BJ (cell line): ENCODE measurements around the gene ZER1. TPM values are rescaled to one million over a fixed set of nuclear protein-coding genes. Genes with fewer than 3 reads are reported as not detected.
"Not testable (repeated sequence)": the region's sequence is repeated elsewhere in the genome, so short reads cannot be mapped to it uniquely, and the experiment has no call there.

Experiments
- CTCF ChIA-PET: fragments of 350-600 bp; formaldehyde crosslinking; extraction: SDS; loops from one replicate; lab custom pipeline; 2021; ENCODE audit warnings: antibody characterized with exemption, inconsistent platforms; lab: Yijun Ruan, JAX
- POLR2A ChIA-PET: fragments of 300-600 bp; sonication (Branson Sonifier 250); formaldehyde crosslinking; extraction: SDS; loops from one replicate; lab custom pipeline; 2021; ENCODE audit warnings: antibody characterized with exemption; lab: Charles Lee
- DNase-seq: peaks from one replicate; pipeline ENCODE4 v3.0.0-alpha.2; 2011; ENCODE audit warnings: low read depth
- H3K27me3 ChIP-seq: 2 replicates; pipeline ENCODE4 v1.6.0; 2011; ENCODE audit warnings: low read length; ENCODE audit not compliant: control insufficient read depth, insufficient read depth
- H3K36me3 ChIP-seq: 2 replicates; pipeline ENCODE4 v1.5.1; 2011; ENCODE audit warnings: low read length; ENCODE audit not compliant: control insufficient read depth, insufficient read depth
- H3K4me3 ChIP-seq: 2 replicates; pipeline ENCODE4 v1.5.1; 2011; ENCODE audit warnings: low read depth, mild to moderate bottlenecking, control low read depth, low read length
- polyA plus RNA-seq: library from polyadenylated mRNA; depleted of rRNA; stranded (reverse); fragments of >200 nt; gene quantifications from 2 replicates; pipeline ENCODE4 v1.2.3, GENCODE V29; 2011
- TF ChIP-seq, protein P1 (sequence below): IDR thresholded peaks from 2 replicates; pipeline ENCODE4 v1.5.1; 2011; ENCODE audit warnings: low read depth, mild to moderate bottlenecking, control low read depth, inconsistent platforms, low read length, moderate library complexity; ENCODE audit not compliant: insufficient read depth

ZER1 gene
- polyA plus RNA-seq, 1 experiment = 64.5 TPM

DNA sequence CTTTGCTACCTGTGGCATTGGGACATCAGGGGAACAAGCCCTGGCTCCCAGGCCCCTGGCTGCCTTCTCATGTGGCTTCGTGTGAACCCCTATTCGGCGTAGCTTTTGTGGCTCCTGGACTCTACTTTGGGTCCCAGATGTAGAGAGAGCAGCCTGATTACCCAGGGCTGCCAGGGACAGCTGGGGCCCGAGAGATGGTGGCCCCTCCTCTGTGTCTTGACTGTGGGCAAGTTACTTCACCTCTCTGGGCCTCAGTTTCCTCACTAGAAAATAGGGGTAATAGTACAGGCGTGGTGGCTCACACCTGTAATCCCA is 67.4 kb downstream of the ZER1 start:
- no peaks in the 10 kb centered on the region for H3K36me3 ChIP-seq
- CTCF ChIA-PET = interaction anchor here (1.0 to 1.7 kb wide), 3 partner anchors 10 to 69 kb away, joined by 3 read pairs; no protein-coding TSS in a partner anchor
- DNase-seq = no peak
- H3K27me3 ChIP-seq = no peaks in the 10 kb centered on the region
- POLR2A ChIA-PET = no interaction called here
- no peak overlapping the region for H3K4me3 ChIP-seq
- TF ChIP-seq, protein P1, sequence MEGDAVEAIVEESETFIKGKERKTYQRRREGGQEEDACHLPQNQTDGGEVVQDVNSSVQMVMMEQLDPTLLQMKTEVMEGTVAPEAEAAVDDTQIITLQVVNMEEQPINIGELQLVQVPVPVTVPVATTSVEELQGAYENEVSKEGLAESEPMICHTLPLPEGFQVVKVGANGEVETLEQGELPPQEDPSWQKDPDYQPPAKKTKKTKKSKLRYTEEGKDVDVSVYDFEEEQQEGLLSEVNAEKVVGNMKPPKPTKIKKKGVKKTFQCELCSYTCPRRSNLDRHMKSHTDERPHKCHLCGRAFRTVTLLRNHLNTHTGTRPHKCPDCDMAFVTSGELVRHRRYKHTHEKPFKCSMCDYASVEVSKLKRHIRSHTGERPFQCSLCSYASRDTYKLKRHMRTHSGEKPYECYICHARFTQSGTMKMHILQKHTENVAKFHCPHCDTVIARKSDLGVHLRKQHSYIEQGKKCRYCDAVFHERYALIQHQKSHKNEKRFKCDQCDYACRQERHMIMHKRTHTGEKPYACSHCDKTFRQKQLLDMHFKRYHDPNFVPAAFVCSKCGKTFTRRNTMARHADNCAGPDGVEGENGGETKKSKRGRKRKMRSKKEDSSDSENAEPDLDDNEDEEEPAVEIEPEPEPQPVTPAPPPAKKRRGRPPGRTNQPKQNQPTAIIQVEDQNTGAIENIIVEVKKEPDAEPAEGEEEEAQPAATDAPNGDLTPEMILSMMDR = no peak

DNA sequence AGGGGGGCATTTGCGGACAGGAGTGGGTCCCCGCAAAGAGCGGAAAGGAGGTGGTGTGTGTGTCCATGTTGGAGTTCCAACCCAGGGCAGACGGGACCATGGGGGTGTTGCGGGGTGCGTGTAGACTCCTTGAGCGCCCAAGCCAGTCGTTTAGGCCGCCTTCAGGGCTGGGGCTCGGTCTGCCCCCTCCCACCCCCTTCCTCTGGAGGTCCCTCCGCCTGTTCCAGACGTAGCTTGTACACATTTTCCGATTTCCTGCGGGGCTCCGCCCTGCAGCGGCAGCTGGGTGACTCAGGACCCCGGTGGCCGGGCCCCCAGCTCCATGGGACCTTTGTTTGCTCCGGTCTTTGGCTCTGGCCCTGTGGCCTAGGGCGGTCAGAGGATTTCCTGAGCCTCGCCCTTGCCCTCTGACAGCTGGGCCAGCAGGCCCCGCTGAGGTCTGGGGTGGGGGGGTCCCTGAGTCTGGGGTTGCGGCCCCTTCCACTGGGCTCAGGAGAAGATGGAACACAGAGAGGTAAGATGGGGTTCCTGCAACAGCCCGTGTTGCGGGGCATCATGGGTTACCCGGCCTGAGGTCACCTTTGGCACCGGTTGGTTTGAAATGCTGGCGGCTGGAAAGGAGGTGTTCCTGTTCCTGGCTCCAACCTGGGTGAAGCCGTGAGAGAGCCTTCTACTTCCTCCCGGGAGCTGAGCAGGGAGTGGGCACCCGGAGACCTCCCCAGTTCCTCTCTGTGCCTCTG is 67.9 kb downstream of the ZER1 start:
- no peak for DNase-seq
- no peaks in the 10 kb centered on the region for H3K36me3 ChIP-seq
- TF ChIP-seq, protein P1 = no peak
- ChIA-PET POLR2A (no interaction called here), CTCF (interaction anchor here (1.0 to 1.7 kb wide), 3 partner anchors 10 to 68 kb away, joined by 3 read pairs; no protein-coding TSS in a partner anchor)
- no peaks in the 10 kb centered on the region for H3K27me3 ChIP-seq
- H3K4me3 ChIP-seq = peak overlapping the region; percentile 75

DNA sequence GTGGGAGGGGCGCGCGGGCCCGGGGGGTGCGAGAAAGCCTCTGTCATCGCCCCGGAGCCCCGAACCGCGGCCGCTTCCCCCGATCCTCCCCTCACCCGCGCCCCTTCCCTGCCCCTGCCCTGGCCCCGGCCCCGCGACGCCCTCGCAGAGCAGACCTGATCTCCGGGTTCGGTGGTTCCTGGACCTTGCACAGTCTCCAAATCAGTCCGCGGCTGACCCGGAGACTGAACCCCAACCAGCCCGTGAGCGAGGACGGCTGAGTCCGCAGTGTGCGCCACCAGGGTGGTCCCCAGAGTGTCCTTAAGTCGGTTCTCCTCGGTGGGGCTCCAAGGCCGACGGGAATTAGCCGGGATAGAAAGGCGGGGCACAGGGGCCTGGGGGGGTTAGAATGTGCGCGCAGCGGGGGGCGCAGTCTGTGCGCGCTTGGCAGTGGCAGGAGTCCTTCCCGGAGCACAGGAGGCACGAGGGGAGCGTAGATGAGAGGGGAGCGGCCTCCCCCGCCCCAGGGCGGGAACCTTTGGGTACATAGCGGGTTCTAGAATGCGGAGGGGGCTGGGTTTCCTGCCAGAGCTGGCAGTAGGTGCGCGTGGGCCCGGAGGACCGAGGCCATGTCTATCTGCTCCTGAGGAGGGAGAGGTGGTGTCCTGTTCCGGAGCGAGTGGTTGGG is 68.6 kb downstream of the ZER1 start:
- TF ChIP-seq, protein P1 = no peak
- Histone ChIP-seq H3K4me3 (peak overlapping the region; percentile 75), H3K27me3 (no peaks in the 10 kb centered on the region), H3K36me3 (no peaks in the 10 kb centered on the region)
- CTCF ChIA-PET = interaction anchor here (1.0 to 1.4 kb wide), 2 partner anchors 11 to 68 kb away, joined by 3 read pairs; no protein-coding TSS in a partner anchor
- POLR2A ChIA-PET = no interaction called here
- DNase-seq = no peak

DNA sequence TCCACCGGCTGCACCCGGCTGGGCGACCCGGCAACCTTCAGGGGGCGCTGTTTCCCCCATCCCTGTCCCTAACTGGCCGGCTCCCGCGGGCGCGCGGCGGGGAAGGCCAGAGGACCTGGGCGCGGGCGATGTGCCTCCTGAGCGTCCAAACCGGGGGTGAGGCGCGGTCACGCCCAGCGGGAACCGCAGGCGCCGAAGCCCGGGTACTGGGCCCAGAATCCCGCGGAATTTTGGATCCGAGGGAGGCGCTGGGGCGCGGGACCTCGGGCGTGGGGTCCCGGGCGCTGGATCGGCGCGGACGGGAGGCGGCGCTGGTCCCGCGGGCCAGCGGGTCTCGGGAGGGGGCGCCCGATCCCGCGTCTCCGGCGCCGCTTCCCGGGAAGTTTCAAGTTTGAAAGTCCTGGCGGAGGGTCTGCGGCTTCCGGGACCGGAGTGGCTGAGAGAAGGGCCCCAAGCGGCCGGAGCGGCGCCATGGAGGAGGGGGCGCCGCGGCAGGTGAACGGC is 69.2 kb downstream of the ZER1 start, which contains the start of gene PKN3:
Gene PKN3, plus strand, starts transcription at position 59 of the 504 bp plus-strand sequence. Its CDS starts 413 bp downstream, at position 472.
- no peak for DNase-seq
- Histone ChIP-seq H3K36me3 (no peaks in the 10 kb centered on the region), H3K27me3 (no peaks in the 10 kb centered on the region), H3K4me3 (peak within 1 kb of the TSS; percentile 75)
- TF ChIP-seq, protein P1 = peak; percentile 92
- POLR2A ChIA-PET = interaction anchor here (0.6 kb wide), 1 partner anchor 286 kb away, joined by 3 read pairs; no protein-coding TSS in a partner anchor
- CTCF ChIA-PET = interaction anchor here (0.6 to 3.6 kb wide), 21 partner anchors 10 to 471 kb away, joined by 3 to 41 read pairs (median 3); partner anchors contain the start of genes SET, SPOUT1 and ZDHHC12

DNA sequence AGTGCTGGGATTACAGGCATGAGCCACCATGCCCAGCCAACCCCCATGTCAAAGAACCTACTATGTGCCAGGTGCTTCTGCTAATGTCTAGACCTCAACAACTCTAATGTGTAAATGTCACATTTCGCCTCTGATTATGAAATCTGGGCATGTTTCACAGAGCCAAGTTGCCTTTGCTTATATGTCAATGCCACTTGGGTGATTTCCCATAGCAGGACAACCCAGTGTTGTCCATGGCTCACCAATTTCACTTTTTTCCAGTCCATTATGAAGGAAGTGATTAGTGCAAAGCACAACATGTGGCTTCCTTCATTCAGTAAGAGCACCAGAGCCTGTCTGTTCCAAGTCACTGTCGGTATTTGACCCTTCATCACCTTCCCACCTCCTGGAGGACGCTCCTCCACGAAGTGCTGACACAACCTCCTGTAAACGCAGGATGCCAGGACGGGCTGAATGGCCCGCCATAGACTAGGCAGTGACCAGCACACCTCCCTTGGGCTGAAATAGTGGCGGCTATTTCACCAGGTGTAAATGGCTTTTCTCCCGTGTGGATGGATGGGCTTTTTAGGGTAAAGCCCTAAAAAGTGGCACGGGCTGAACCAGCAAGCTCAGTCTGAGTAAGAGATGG is 70.4 kb downstream of the ZER1 start:
- Histone ChIP-seq H3K4me3 (no peak overlapping the region), H3K36me3 (no peaks in the 10 kb centered on the region), H3K27me3 (no peaks in the 10 kb centered on the region)
- CTCF ChIA-PET = interaction anchor here (1.1 to 3.6 kb wide), 7 partner anchors 10 to 129 kb away, joined by 3 to 41 read pairs (median 4); partner anchors contain the start of genes SET, SPOUT1 and ZDHHC12
- POLR2A ChIA-PET = interaction anchor here (0.6 kb wide), 1 partner anchor 287 kb away, joined by 3 read pairs; no protein-coding TSS in a partner anchor
- no peak for DNase-seq
- TF ChIP-seq, protein P1 = no peak

DNA sequence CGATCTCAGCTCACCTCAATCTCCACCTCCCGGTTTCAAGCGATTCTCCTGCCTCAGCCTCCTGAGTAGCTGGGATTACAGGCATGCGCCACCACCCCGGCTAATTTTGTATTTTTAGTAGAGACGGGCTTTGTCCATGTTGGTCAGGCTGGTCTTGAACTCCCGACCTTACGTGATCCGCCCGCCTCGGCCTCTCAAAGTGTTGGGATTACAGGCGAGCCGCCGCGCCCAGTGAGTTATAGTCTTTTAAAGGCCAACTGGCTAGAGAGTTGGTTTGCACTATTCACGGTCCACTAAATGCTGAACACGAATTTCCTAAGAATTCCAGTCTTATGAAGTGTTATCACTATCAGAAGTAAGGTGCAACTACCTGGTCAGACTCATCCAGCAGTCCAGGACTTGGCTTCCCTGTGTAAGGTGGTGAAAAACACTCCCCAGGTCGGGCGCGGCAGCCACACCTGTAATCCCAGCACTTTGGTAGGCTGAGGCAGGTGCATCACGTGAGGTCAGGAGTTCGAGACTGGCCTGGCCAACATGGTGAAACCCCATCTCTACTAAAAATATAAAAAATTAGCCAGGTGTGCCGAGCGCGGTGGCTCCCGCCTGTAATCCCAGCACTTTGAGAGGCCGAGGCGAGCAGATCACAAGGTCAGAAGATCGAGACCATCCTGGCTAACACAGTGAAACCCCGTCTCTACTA is 72.5 kb downstream of the ZER1 start:
- H3K4me3 ChIP-seq = not testable (repeated sequence)

More for the DNA sequence above, 72.5 kb downstream of the ZER1 start:
- H3K36me3 ChIP-seq, DNase-seq, H3K27me3 ChIP-seq, POLR2A ChIA-PET: not testable (repeated sequence)
- CTCF ChIA-PET = interaction anchor here (2.3 to 3.6 kb wide), 2 partner anchors 8 to 64 kb away, joined by 9 to 41 read pairs; partner anchors contain the start of gene SET
